Astrocyte of the spinal cord (primary cell): ENCODE data around the gene NUMB.

Source experiments
- DNase-seq: peaks from one replicate; pipeline ENCODE4 v3.0.0; 2011; ENCODE audit warnings: low read depth, low spot score
- H3K4me3 ChIP-seq: 2 replicates; pipeline ENCODE4 v1.5.1; 2011; ENCODE audit warnings: low read depth, mild to moderate bottlenecking, low read length, moderate library complexity
- in situ Hi-C: cut with HindIII; loops from 2 replicates; pipeline ENCODE4 v1.10.0; 2017; ENCODE audit warnings: low sequenced_read_pairs
- TF ChIP-seq, protein P1 (sequence below): IDR thresholded peaks from 2 replicates; pipeline ENCODE4 v1.5.1; 2012; ENCODE audit warnings: low read depth, mild to moderate bottlenecking, low read length, inconsistent platforms

Gene NUMB

GRCh38 chr14:73466861-73467260, 8.5 kb upstream of the NUMB start:
- TF ChIP-seq, protein P1, sequence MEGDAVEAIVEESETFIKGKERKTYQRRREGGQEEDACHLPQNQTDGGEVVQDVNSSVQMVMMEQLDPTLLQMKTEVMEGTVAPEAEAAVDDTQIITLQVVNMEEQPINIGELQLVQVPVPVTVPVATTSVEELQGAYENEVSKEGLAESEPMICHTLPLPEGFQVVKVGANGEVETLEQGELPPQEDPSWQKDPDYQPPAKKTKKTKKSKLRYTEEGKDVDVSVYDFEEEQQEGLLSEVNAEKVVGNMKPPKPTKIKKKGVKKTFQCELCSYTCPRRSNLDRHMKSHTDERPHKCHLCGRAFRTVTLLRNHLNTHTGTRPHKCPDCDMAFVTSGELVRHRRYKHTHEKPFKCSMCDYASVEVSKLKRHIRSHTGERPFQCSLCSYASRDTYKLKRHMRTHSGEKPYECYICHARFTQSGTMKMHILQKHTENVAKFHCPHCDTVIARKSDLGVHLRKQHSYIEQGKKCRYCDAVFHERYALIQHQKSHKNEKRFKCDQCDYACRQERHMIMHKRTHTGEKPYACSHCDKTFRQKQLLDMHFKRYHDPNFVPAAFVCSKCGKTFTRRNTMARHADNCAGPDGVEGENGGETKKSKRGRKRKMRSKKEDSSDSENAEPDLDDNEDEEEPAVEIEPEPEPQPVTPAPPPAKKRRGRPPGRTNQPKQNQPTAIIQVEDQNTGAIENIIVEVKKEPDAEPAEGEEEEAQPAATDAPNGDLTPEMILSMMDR: no peak
- no peak for DNase-seq

DNA sequence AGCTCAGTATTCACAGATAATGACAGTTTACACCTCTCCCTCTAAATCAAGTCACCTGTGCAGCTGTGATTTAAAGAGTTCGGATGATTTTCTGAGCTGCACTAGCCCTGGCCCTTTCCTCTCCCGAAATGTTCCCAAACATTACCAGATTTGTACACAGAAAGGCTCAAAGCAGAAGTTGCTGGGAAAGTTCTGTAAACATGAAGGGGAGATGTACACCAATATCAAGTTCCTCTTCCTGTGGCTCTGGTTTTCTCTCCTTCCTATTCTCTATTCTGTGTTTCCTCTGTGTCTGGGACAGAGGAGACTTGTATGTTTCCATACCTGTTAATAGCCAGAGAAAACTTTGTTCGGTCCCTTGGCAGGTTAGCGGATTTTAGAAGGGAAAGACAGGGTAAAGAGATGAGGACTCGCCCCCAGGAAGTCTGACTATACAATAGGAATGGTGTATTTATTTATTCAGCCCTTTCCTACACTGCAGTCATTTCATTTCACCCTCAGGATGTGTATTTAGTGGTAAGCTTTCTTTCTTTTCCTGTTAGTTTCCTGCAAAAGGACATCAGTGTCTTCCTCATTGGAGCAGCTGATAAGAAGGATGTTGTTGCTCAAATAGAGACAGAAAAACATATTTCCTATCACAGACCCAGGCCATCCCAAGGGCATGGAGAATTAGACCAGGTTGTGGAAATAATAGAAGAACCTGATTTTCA, 7.6 kb upstream of the NUMB start:
- in situ Hi-C loops: loop anchor here (25.0 kb wide), 1 partner anchor 179 kb away; no protein-coding TSS in a partner anchor
- DNase-seq: no peak
- TF ChIP-seq, protein P1: no peak
- no peak overlapping the region for H3K4me3 ChIP-seq

More at GRCh38 chr14:73466861-73467260, 8.5 kb upstream of the NUMB start:
- in situ Hi-C loops: loop anchor here (25.0 kb wide), 1 partner anchor 180 kb away; no protein-coding TSS in a partner anchor
- H3K4me3 ChIP-seq: no peak overlapping the region

GRCh38 chr14:73463411-73463810, 5.1 kb upstream of the NUMB start:
- TF ChIP-seq, protein P1: no peak
- peak; percentile 81 for DNase-seq
- in situ Hi-C loops: loop anchor here (25.0 kb wide), 1 partner anchor 176 kb away; no protein-coding TSS in a partner anchor
- no peak overlapping the region for H3K4me3 ChIP-seq

DNA sequence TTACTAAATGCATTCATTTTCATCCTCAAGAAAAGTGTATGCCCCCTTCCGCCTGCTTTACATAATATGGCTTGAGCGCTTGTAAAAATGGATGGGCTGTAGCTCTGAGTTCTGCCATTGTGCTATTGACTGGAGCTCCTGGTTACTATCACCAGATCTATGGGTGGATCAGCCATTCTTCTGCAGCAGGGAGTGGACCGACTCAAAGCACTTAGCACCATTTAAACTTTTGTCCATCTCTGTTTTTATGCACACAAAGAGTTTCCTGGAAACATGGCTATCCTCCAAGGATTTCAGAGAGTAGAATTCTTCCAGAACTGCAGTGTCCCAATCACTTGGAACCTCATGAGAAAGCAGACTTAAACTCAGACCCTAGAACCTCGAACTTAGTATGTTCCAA, 4.5 kb upstream of the NUMB start:
- H3K4me3 ChIP-seq: no peak overlapping the region
- TF ChIP-seq, protein P1: no peak
- no peak for DNase-seq
- in situ Hi-C loops: loop anchor here (25.0 kb wide), 1 partner anchor 176 kb away; no protein-coding TSS in a partner anchor

DNA sequence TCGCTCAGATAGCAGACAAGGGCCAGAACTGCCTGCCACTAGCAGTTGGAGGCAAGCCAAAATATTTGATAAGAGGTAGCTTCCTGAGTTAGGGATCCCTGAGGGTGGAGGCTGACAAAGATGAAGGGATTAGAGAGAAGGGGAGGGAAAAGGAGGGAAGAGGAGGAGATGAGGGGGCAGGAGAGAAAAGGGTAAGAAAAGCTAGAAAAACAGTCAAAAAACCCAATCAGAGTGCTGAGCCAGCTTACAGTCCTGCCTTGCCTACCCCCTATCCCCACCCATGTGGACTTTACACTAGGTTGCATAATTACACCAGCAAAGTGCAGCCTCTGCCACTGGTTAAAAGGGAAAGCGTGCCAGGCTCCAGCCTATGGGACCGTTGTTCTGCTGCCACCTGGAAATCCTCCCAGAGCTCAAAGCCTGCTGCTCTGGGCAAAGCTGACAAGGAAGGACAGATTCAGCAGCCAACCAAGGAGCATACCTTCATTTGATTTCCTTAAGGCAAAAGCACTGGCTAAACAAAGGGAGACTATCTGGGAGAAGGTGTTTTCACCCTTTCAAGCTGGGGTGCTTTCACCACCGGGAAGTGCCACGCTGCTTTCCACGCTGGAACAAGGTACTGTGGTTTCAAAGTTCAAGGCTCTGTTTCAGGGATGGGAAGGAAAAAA, 3.8 kb upstream of the NUMB start:
- DNase-seq: peak; percentile 31
- H3K4me3 ChIP-seq: no peak overlapping the region
- in situ Hi-C loops: loop anchor here (25.0 kb wide), 1 partner anchor 175 kb away; no protein-coding TSS in a partner anchor
- TF ChIP-seq, protein P1: no peak

DNA sequence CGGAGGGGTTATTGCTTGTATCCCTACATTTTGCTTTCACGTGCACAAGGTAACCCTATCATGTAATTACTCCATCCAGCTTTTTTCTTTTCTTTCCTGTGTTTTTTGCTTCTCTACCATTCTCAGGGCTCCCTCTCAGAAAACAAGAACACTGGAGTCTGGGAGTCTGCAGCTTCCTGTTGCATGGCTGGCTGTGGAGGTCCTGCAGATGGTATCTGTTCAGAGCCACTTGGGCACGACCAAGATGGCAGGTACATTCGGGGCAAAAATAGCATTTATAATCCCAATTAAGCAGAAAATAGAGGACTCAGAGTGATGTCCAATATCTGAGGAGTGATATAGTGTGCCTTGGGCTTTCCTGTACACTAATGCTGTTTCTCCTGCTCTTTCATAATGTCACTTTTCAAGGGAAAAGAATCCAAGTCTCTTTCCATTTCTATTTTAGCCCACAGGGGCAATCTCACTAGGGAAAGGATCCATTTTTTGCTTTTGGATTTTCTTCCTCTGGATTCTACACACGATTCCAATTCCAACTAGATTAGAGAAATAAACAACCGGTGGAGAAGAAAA, 3.2 kb upstream of the NUMB start:
- TF ChIP-seq, protein P1: no peak

More for the DNA sequence above, 3.2 kb upstream of the NUMB start:
- DNase-seq: no peak
- H3K4me3 ChIP-seq: no peak overlapping the region
- in situ Hi-C loops: loop anchor here (25.0 kb wide), 1 partner anchor 174 kb away; no protein-coding TSS in a partner anchor
